Activated naive CD8-positive, alpha-beta T cell treated with anti-CD3 and anti-CD28 coated beads, Interleukin-2, amount 50 U/mL, for 16 hours (primary cell): ENCODE measurements around the gene SPATA2.

Source experiments
- DNase-seq: peaks from one replicate; pipeline ENCODE4 v3.0.0-alpha.2; 2020; ENCODE audit warnings: low read depth, low spot score

SPATA2 gene

GRCh38 chr20:49859011-49859410 lies 56.3 kb downstream of the SPATA2 start:
- no peak for DNase-seq

GRCh38 chr20:49858076-49858585 lies 57.2 kb downstream of the SPATA2 start:
- no peak for DNase-seq

GRCh38 chr20:49856904-49857303 lies 58.4 kb downstream of the SPATA2 start:
- no peak for DNase-seq

- no peak for DNase-seq
Observed at GRCh38 chr20:49854190-49854875, 61.0 kb downstream of the SPATA2 start.

DNA sequence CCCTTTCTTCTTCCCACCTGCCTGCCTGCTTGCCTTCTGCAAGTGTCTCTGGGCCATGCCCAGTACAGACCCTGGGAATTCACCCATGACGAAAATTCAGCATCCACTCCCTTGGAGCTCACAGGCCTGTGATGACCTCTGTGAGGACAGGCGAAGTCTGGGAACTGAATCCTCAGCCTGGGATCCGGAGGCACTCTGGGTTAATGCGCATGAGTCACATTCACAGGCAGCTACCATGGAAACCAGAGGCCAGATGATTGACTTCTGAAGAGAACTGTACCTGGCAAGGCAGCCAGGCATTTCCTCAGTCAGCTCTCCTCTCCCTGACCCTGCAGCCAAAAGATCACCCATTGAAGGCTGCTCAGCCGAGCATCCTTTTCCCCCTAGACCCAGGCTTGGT lies 61.7 kb downstream of the SPATA2 start:
- DNase-seq, result no peak
